Measurements from ENCODE around the gene COX19.
"Not testable (repeated sequence)": the region's sequence is repeated elsewhere in the genome, so short reads cannot be mapped to it uniquely, and the experiment has no call there.

The COX19 gene

GRCh38 chr7:925601-926000 lies 49.7 kb downstream of the COX19 start:
- DNase-seq, result peak; percentile 79 to 86
- ATAC-seq, result peak; percentile 54

GRCh38 chr7:924541-925231 lies 50.7 kb downstream of the COX19 start:
- peaks cover 93% of the 10 kb centered on the region for H3K4me1 Mint-ChIP-seq
- ATAC-seq (peak; percentile 56), DNase-seq (peak; percentile 80 to 81)
- H3K27ac Mint-ChIP-seq, result peak overlapping the region; percentile 88 to 98
- no peaks in the 10 kb centered on the region for H3K27me3 Mint-ChIP-seq
- peak overlapping the region; percentile 76 to 94 for H3K4me3 Mint-ChIP-seq
- no peaks in the 10 kb centered on the region for H3K9me3 Mint-ChIP-seq

More at GRCh38 chr7:925601-926000, 49.7 kb downstream of the COX19 start:
- Mint-ChIP-seq H3K9me3 (peaks cover 0 to 7% of the 10 kb centered on the region in 2 donors), H3K27ac (peak overlapping the region; percentile 46 to 93), H3K4me1 (peaks cover 94% of the 10 kb centered on the region), H3K27me3 (no peaks in the 10 kb centered on the region), H3K4me3 (peak overlapping the region; percentile 58 to 83)

GRCh38 chr7:924042-924441 lies 51.3 kb downstream of the COX19 start:
- not testable (repeated sequence) for H3K27ac Mint-ChIP-seq, ATAC-seq, H3K27me3 Mint-ChIP-seq, H3K4me3 Mint-ChIP-seq, H3K9me3 Mint-ChIP-seq, DNase-seq
- peaks cover 92% of the 10 kb centered on the region for H3K4me1 Mint-ChIP-seq

GRCh38 chr7:923108-924041 lies 52.0 kb downstream of the COX19 start:
- H3K9me3 Mint-ChIP-seq, result no peaks in the 10 kb centered on the region
- H3K27ac Mint-ChIP-seq, result peak overlapping the region; percentile 95 to 97
- peaks cover 86% of the 10 kb centered on the region for H3K4me1 Mint-ChIP-seq
- peak; percentile 84 for ATAC-seq
- H3K27me3 Mint-ChIP-seq, result no peaks in the 10 kb centered on the region
- DNase-seq, result peak; percentile 90 to 95
- peak overlapping the region; percentile 88 to 91 for H3K4me3 Mint-ChIP-seq

- no peaks in the 10 kb centered on the region for H3K27me3 Mint-ChIP-seq
- H3K4me3 Mint-ChIP-seq, result peak overlapping the region; percentile 88 to 91
- no peaks in the 10 kb centered on the region for H3K9me3 Mint-ChIP-seq
- DNase-seq (peak in 1 of 2 donors; percentile 52), ATAC-seq (peak; percentile 10)
- H3K27ac Mint-ChIP-seq, result peak overlapping the region; percentile 95 to 97
- peaks cover 82% of the 10 kb centered on the region for H3K4me1 Mint-ChIP-seq
Measured at GRCh38 chr7:922334-923107, 52.8 kb downstream of the COX19 start.

- Mint-ChIP-seq H3K4me3 (peak overlapping the region; percentile 88 to 91), H3K9me3 (no peaks in the 10 kb centered on the region), H3K4me1 (peaks cover 75% of the 10 kb centered on the region), H3K27me3 (no peaks in the 10 kb centered on the region), H3K27ac (peak overlapping the region in 1 of 2 donors; percentile 97)
- ATAC-seq (no peak), DNase-seq (peak in 1 of 2 donors; percentile 24)
Measured at GRCh38 chr7:921581-922333, 53.6 kb downstream of the COX19 start.

GRCh38 chr7:921071-921461 lies 54.3 kb downstream of the COX19 start:
- H3K27me3 Mint-ChIP-seq, result no peaks in the 10 kb centered on the region
- no peaks in the 10 kb centered on the region for H3K9me3 Mint-ChIP-seq
- H3K4me1 Mint-ChIP-seq, result peaks cover 76% of the 10 kb centered on the region
- peak overlapping the region; percentile 47 to 91 for H3K4me3 Mint-ChIP-seq
- ATAC-seq (no peak), DNase-seq (no peak)
- H3K27ac Mint-ChIP-seq, result peak overlapping the region in 1 of 2 donors; percentile 87

- no peaks in the 10 kb centered on the region for H3K27me3 Mint-ChIP-seq
- H3K9me3 Mint-ChIP-seq, result no peaks in the 10 kb centered on the region
- peaks cover 75% of the 10 kb centered on the region for H3K4me1 Mint-ChIP-seq
- H3K4me3 Mint-ChIP-seq, result peak overlapping the region; percentile 3 to 91
- no peak for ATAC-seq
- no peak for DNase-seq
- peak overlapping the region in 1 of 2 donors; percentile 46 for H3K27ac Mint-ChIP-seq
Measured at GRCh38 chr7:920351-921070, 54.8 kb downstream of the COX19 start.

- ATAC-seq (no peak), DNase-seq (no peak)
- H3K27me3 Mint-ChIP-seq, result no peaks in the 10 kb centered on the region
- H3K4me3 Mint-ChIP-seq, result no peak overlapping the region
- H3K4me1 Mint-ChIP-seq, result peaks cover 70% of the 10 kb centered on the region
- no peak overlapping the region for H3K27ac Mint-ChIP-seq
- no peaks in the 10 kb centered on the region for H3K9me3 Mint-ChIP-seq
Measured at GRCh38 chr7:919924-920341, 55.4 kb downstream of the COX19 start.

- Mint-ChIP-seq H3K4me3 (no peak overlapping the region), H3K27me3 (no peaks in the 10 kb centered on the region), H3K4me1 (peaks cover 62% of the 10 kb centered on the region), H3K27ac (no peak overlapping the region), H3K9me3 (no peaks in the 10 kb centered on the region)
- no peak for ATAC-seq
- no peak for DNase-seq
Measured at GRCh38 chr7:919114-919442, 56.3 kb downstream of the COX19 start.

GRCh38 chr7:918441-919113 lies 56.8 kb downstream of the COX19 start:
- Mint-ChIP-seq H3K27ac (peak overlapping the region in 1 of 2 donors; percentile 88), H3K27me3 (no peaks in the 10 kb centered on the region), H3K4me1 (peaks cover 59% of the 10 kb centered on the region), H3K4me3 (no peak overlapping the region), H3K9me3 (no peaks in the 10 kb centered on the region)
- DNase-seq (no peak), ATAC-seq (no peak)

GRCh38 chr7:918118-918425 lies 57.3 kb downstream of the COX19 start:
- Mint-ChIP-seq H3K9me3 (no peaks in the 10 kb centered on the region), H3K4me3 (no peak overlapping the region), H3K27me3 (no peaks in the 10 kb centered on the region), H3K27ac (no peak overlapping the region), H3K4me1 (peaks cover 54% of the 10 kb centered on the region)
- DNase-seq, result no peak
- no peak for ATAC-seq

GRCh38 chr7:917255-918117 lies 57.9 kb downstream of the COX19 start:
- no peak for DNase-seq
- no peak overlapping the region for H3K27ac Mint-ChIP-seq

More at GRCh38 chr7:917255-918117, 57.9 kb downstream of the COX19 start:
- H3K4me1 Mint-ChIP-seq, result peaks cover 54% of the 10 kb centered on the region
- no peaks in the 10 kb centered on the region for H3K9me3 Mint-ChIP-seq
- no peaks in the 10 kb centered on the region for H3K27me3 Mint-ChIP-seq
- no peak overlapping the region for H3K4me3 Mint-ChIP-seq
- no peak for ATAC-seq
